Smooth muscle cell (in vitro differentiated cells): ENCODE results near the gene CDC23. TPM values are rescaled to one million over a fixed set of nuclear protein-coding genes. Genes with fewer than 3 reads are reported as not detected.

Experiments used
- DNase-seq: peaks from one replicate; lab custom pipeline; 2025; ENCODE audit not compliant: unreplicated experiment; lab: John Stamatoyannopoulos, UW
- H2AFZ ChIP-seq: fragments of 200-600 bp; sonication (generic); 2 replicates; pipeline ENCODE4 v1.6.0; 2016; ENCODE audit warnings: antibody characterized with exemption, low read depth, mild to moderate bottlenecking
- H3F3A ChIP-seq: fragments of 200-600 bp; sonication (generic); 2 replicates; pipeline ENCODE4 v1.6.0; 2017; ENCODE audit warnings: antibody characterized with exemption, low read depth
- H3K27ac ChIP-seq: fragments of 200-600 bp; sonication (generic); 2 replicates; pipeline ENCODE4 v1.5.1; 2016; ENCODE audit warnings: low read depth, mild to moderate bottlenecking
- H3K27me3 ChIP-seq: fragments of 200-600 bp; sonication (generic); 2 replicates; pipeline ENCODE4 v1.6.1; 2016; ENCODE audit warnings: low read depth, mild to moderate bottlenecking
- H3K36me3 ChIP-seq: fragments of 200-600 bp; sonication (generic); 2 replicates; pipeline ENCODE4 v1.5.1; 2016; ENCODE audit warnings: low read depth
- H3K4me1 ChIP-seq: fragments of 200-600 bp; sonication (generic); 2 replicates; pipeline ENCODE4 v1.5.1; 2016; ENCODE audit warnings: low read depth
- H3K4me2 ChIP-seq: fragments of 200-600 bp; sonication (generic); 2 replicates; pipeline ENCODE4 v1.6.0; 2016; ENCODE audit warnings: mild to moderate bottlenecking
- H3K4me3 ChIP-seq: fragments of 200-600 bp; sonication (generic); 2 replicates; pipeline ENCODE4 v1.5.1; 2016; ENCODE audit warnings: mild to moderate bottlenecking
- H3K79me2 ChIP-seq: fragments of 200-600 bp; sonication (generic); 2 replicates; pipeline ENCODE4 v1.6.0; 2016; ENCODE audit warnings: low read depth, mild to moderate bottlenecking
- H3K9ac ChIP-seq: fragments of 200-600 bp; sonication (generic); 2 replicates; pipeline ENCODE4 v1.6.0; 2016; ENCODE audit warnings: low read depth
- H3K9me3 ChIP-seq: fragments of 200-600 bp; sonication (generic); replicated peaks from 2 replicates; pipeline ENCODE4 v1.5.1; 2016; ENCODE audit warnings: low read depth
- H4K20me1 ChIP-seq: fragments of 200-600 bp; sonication (generic); 2 replicates; pipeline ENCODE4 v1.6.0; 2016; ENCODE audit warnings: low read depth
- CTCF ChIP-seq: fragments of 200-600 bp; sonication (generic); IDR thresholded peaks from 2 replicates; pipeline ENCODE4 v1.5.1; 2017; ENCODE audit warnings: borderline replicate concordance, mild to moderate bottlenecking, antibody characterized with exemption; ENCODE audit not compliant: insufficient read depth, poor library complexity, severe bottlenecking
- WGBS: methylation state at CpG from one replicate; pipeline ENCODE4 v1.1.7; 2016; ENCODE audit warnings: low lambda C conversion rate; 5-methylcytosine and 5-hydroxymethylcytosine counted together
- polyA plus RNA-seq: library from polyadenylated mRNA; unstranded; fragments of >200 nt; fragmentation: Nextera tagmentation; extraction: Ambion mirVana; gene quantifications from 2 replicates; pipeline ENCODE4 v1.2.1, GENCODE V29; 2016
- total RNA-seq: library from RNA; depleted of rRNA; stranded (reverse); fragments of >200 nt; gene quantifications from 2 replicates; pipeline ENCODE4 v1.2.3, GENCODE V29; 2014

Gene CDC23
- total and polyA plus RNA-seq, 2 experiments from 2014 or later = 37.2 to 39.5 TPM

- Histone ChIP-seq H2AFZ (no peak overlapping the region), H3K79me2 (no peaks in the 10 kb centered on the region), H3K9me3 (no peaks in the 10 kb centered on the region), H3F3A (peaks cover 8% of the 10 kb centered on the region), H3K4me1 (no peaks in the 10 kb centered on the region), H3K9ac (peak overlapping the region; percentile 79), H3K36me3 (no peaks in the 10 kb centered on the region), H4K20me1 (no peaks in the 10 kb centered on the region), H3K27ac (peak overlapping the region; percentile 95), H3K4me2 (peak overlapping the region; percentile 41), H3K27me3 (no peaks in the 10 kb centered on the region), H3K4me3 (no peak overlapping the region)
- DNase-seq = no peak
- no peak for TF ChIP-seq CTCF
- 50% methylated on average over 7 of the region's 7 CpGs for whole genome bisulfite sequencing
Measured at GRCh38 chr5:138230981-138231589, 18.0 kb upstream of the CDC23 start.

- H3K27ac ChIP-seq = peak overlapping the region; percentile 95
- no peak overlapping the region for H3K4me3 ChIP-seq
- H3K36me3 ChIP-seq = no peaks in the 10 kb centered on the region
- H3K4me1 ChIP-seq = no peaks in the 10 kb centered on the region
- H3K79me2 ChIP-seq = no peaks in the 10 kb centered on the region
- no peak for DNase-seq
- TF ChIP-seq CTCF = no peak
- H3K27me3 ChIP-seq = no peaks in the 10 kb centered on the region
- peaks cover 8% of the 10 kb centered on the region for H3F3A ChIP-seq
- no peaks in the 10 kb centered on the region for H4K20me1 ChIP-seq
- H3K9ac ChIP-seq = no peak overlapping the region
- H2AFZ ChIP-seq = no peak overlapping the region
- no peaks in the 10 kb centered on the region for H3K9me3 ChIP-seq
- peak overlapping the region; percentile 37 for H3K4me2 ChIP-seq
Measured at GRCh38 chr5:138230261-138230660, 17.1 kb upstream of the CDC23 start.

- no peak for DNase-seq
- Histone ChIP-seq H3K4me1 (no peaks in the 10 kb centered on the region), H3K79me2 (no peaks in the 10 kb centered on the region), H4K20me1 (no peaks in the 10 kb centered on the region), H3K9ac (no peak overlapping the region), H2AFZ (no peak overlapping the region), H3K27me3 (no peaks in the 10 kb centered on the region), H3K9me3 (no peaks in the 10 kb centered on the region), H3K4me2 (no peak overlapping the region), H3F3A (peaks cover 8% of the 10 kb centered on the region), H3K27ac (peak overlapping the region; percentile 95), H3K36me3 (no peaks in the 10 kb centered on the region), H3K4me3 (no peak overlapping the region)
- no peak for TF ChIP-seq CTCF
- 75% methylated on average over 6 of the region's 6 CpGs for WGBS
Measured at GRCh38 chr5:138229387-138229786, 16.3 kb upstream of the CDC23 start.

- TF ChIP-seq CTCF = no peak
- Histone ChIP-seq H3K27me3 (no peaks in the 10 kb centered on the region), H3K9ac (no peak overlapping the region), H2AFZ (no peak overlapping the region), H3K4me1 (no peaks in the 10 kb centered on the region), H3F3A (peaks cover 8% of the 10 kb centered on the region), H3K79me2 (no peaks in the 10 kb centered on the region), H3K4me2 (no peak overlapping the region), H3K9me3 (no peaks in the 10 kb centered on the region), H4K20me1 (no peaks in the 10 kb centered on the region), H3K27ac (no peak overlapping the region), H3K36me3 (no peaks in the 10 kb centered on the region), H3K4me3 (no peak overlapping the region)
- DNase-seq = no peak
Measured at GRCh38 chr5:138226910-138227309, 13.8 kb upstream of the CDC23 start.
